ENCODE results near the gene MRPS27.

DNA sequence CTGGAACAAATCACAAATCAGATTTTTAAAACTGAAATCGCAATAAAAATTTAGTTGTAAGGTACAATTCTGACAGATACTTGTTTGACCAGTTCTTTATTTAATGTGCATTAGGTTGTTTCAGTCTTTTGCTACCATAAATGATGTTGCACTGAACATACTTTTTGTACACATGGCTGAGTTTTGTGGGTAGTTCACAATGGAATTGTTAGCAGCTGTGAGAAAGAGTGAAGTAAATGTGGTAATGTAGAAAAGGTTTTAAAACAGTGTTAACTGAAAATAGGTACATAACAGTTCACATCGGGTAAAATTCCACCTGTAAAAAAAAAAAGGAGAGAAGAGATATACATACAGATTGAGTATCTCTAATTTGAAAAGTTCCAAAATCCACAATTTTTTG is 25.6 kb downstream of the MRPS27 start:
- TF ChIP-seq, protein P1, sequence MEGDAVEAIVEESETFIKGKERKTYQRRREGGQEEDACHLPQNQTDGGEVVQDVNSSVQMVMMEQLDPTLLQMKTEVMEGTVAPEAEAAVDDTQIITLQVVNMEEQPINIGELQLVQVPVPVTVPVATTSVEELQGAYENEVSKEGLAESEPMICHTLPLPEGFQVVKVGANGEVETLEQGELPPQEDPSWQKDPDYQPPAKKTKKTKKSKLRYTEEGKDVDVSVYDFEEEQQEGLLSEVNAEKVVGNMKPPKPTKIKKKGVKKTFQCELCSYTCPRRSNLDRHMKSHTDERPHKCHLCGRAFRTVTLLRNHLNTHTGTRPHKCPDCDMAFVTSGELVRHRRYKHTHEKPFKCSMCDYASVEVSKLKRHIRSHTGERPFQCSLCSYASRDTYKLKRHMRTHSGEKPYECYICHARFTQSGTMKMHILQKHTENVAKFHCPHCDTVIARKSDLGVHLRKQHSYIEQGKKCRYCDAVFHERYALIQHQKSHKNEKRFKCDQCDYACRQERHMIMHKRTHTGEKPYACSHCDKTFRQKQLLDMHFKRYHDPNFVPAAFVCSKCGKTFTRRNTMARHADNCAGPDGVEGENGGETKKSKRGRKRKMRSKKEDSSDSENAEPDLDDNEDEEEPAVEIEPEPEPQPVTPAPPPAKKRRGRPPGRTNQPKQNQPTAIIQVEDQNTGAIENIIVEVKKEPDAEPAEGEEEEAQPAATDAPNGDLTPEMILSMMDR (IDR thresholded peaks at IDR 0.05; ENCODE audit: low read depth, low read length, missing input control): no peak
- TF ChIP-seq, protein P2, sequence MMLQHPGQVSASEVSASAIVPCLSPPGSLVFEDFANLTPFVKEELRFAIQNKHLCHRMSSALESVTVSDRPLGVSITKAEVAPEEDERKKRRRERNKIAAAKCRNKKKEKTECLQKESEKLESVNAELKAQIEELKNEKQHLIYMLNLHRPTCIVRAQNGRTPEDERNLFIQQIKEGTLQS (IDR thresholded peaks at IDR 0.05): no peak
- TF ChIP-seq GABPA (IDR thresholded peaks at IDR 0.05 in 1 of 2, conservative IDR thresholded peaks at IDR 0.05 in 1 of 2): no peak

Measured in liver (tissue), 3 donors.